Gastrocnemius medialis (tissue), 4 donors: ENCODE results near the gene CEP97.

ENCODE experiments used
- POLR2A ChIP-seq, 2 donors: fragments of 450-650 bp; IDR thresholded peaks; one replicate each; pipeline ENCODE4 v1.6.1; 2017; ENCODE audit warnings: antibody characterized with exemption in 2 of 2, mild to moderate bottlenecking in 2 of 2, moderate library complexity in 2 of 2
- TF ChIP-seq, protein P1 (sequence below), 5 experiments: fragments of 450-650 bp in 3 of 5; fragments of 200-600 bp in 2 of 5; sonication (generic) in 2 of 5; IDR thresholded peaks in 4 of 5; conservative IDR thresholded peaks in 1 of 5; 1 replicate in 4 of 5; 2 replicates in 1 of 5; pipeline ENCODE4 v1.5.1; 2016 to 2019; ENCODE audit warnings: antibody characterized with exemption in 5 of 5, mild to moderate bottlenecking in 3 of 5, moderate library complexity in 3 of 5

DNA sequence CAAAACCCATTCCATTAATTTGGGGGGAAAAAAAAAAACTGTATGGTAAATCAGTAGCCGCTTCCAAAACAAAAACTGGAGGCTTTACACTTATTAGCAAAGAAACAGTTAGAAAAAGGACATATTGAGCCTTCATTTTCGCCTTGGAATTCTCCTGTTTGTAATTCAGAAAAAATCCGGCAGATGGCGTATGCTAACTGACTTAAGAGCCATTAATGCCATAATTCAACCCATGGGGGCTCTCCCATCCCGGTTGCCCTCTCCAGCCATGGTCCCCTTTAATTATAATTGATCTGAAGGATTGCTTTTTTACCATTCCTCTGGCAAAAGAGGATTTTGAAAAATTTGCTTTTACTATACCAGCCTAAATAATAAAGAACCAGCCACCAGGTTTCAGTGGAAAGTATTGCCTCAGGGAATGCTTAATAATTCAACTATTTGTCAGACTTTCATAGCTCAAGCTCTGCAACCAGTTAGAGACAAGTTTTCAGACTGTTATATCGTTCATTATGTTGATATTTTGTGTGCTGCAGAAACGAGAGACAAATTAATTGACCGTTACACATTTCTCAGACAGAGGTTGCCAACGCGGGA lies 28.5 kb upstream of the CEP97 start:
- TF ChIP-seq POLR2A (IDR thresholded peaks at IDR 0.05) = no peak
- TF ChIP-seq, protein P1, sequence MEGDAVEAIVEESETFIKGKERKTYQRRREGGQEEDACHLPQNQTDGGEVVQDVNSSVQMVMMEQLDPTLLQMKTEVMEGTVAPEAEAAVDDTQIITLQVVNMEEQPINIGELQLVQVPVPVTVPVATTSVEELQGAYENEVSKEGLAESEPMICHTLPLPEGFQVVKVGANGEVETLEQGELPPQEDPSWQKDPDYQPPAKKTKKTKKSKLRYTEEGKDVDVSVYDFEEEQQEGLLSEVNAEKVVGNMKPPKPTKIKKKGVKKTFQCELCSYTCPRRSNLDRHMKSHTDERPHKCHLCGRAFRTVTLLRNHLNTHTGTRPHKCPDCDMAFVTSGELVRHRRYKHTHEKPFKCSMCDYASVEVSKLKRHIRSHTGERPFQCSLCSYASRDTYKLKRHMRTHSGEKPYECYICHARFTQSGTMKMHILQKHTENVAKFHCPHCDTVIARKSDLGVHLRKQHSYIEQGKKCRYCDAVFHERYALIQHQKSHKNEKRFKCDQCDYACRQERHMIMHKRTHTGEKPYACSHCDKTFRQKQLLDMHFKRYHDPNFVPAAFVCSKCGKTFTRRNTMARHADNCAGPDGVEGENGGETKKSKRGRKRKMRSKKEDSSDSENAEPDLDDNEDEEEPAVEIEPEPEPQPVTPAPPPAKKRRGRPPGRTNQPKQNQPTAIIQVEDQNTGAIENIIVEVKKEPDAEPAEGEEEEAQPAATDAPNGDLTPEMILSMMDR (IDR thresholded peaks at IDR 0.05 in 4 of 5, conservative IDR thresholded peaks at IDR 0.05 in 1 of 5) = peak; percentile 65 to 83 (median 67)
